HG02642 (cell line): ENCODE results near the gene GLB1L2.

Experiments used
- ATAC-seq: cut with Tn5 transposase; IDR thresholded peaks from one replicate; pipeline ENCODE4 v1.9.1; 2021; ENCODE audit warnings: mild to moderate bottlenecking; ENCODE audit not compliant: unreplicated experiment, poor library complexity

Gene GLB1L2

DNA sequence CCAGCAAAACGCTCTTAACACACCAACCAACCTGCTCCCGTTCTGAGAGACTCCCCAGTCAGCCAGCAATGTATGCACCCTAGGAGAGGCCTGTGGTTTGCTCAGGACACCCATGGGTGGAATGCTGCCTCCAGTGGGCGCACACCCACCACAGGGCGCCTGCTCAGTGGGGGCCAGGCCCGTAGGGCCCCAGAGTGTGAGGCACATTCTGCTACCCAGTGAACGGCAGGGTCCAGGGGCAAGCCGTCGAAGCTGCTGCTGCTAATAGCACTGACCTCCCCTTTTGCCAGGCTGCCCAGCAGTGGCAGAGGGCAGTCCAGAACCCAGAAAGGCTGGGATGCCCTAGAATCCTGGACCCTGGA lies 67.5 kb downstream of the GLB1L2 start:
- ATAC-seq: no peak

DNA sequence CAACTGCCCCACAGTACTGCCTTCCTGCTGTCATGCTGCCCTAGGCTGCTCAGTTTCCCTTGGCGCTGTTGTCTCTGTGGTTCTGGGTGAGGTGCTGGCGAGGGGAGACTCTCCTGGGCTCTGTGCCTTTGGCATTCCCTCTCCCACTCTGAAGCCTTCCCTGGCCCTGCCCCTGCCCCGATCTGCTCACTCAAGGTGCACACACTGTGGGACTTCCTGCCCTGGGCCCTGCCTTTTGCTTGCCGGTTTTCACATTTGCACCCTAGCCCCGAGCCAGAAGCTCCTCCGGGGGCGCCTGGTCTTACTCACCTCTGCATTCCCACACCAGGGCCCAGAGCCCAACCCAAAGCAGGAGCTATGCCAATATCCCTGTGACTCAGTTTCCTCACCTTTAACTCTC lies 68.2 kb downstream of the GLB1L2 start:
- ATAC-seq: no peak

DNA sequence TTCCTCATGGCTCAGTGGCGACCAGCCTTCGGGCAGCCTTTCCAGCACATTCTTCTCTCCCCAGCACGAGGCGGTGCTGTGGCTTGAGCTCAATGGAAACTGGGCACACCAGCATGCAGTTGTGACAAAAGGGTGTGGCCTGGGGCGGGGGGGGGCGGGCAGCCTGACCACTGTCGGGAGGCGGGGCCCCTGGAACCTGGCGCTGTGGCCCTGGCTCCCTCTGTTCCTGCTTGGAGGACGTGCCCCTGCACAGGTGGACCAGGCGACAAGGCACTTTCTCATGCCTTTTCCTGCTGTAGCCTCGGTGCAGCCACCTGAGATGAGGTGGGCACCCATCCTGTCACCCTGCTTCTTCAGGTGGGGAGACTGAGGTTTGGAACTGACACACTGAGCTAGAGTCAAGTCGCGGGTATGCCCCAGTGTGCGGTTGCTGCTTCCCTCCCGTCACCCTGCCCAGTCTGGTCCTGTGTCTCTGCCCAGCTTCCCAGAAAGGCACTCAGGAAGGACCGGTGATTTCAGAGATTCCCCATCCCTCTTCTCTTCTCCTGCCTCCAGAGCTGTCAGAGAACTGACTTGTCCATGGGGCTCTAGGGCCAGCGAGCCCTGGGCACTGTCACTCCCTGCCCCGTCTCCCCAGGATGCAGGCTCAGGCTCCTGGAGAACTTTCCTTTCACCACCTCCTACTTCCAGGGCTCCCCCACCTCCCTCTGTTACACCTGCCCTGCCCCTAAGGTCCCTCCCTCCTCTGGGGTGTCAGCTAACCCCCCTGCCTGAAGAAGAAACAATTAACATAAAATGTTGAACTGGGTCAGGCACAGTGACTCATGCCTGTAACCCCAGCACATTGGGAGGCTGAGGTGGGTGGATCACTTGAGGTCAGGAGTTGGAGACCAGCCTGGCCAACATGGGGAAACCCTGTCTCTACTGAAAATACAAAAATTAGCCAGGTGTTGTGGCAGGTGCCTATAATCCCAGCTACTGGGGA lies 70.3 kb downstream of the GLB1L2 start:
- ATAC-seq: no peak

DNA sequence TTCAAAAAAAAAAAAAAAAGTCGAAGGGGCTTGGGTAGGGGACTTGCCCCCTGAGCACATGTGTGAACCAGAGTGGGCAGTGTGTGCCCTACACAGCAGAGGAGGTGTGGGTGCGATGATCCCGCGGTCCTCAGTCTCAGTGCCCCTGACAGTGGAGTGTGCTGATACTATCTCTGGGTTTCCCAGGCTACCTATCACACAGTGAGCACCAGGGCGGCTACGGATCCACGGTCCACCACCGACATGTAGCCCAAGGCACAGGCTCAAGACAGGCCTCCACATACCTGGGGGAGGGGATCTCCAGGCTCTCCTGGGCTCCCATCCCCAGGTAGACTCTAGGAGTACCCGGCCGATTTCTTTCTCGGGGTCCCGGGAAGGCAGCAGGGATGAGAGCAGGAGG lies 71.1 kb downstream of the GLB1L2 start:
- ATAC-seq: no peak

DNA sequence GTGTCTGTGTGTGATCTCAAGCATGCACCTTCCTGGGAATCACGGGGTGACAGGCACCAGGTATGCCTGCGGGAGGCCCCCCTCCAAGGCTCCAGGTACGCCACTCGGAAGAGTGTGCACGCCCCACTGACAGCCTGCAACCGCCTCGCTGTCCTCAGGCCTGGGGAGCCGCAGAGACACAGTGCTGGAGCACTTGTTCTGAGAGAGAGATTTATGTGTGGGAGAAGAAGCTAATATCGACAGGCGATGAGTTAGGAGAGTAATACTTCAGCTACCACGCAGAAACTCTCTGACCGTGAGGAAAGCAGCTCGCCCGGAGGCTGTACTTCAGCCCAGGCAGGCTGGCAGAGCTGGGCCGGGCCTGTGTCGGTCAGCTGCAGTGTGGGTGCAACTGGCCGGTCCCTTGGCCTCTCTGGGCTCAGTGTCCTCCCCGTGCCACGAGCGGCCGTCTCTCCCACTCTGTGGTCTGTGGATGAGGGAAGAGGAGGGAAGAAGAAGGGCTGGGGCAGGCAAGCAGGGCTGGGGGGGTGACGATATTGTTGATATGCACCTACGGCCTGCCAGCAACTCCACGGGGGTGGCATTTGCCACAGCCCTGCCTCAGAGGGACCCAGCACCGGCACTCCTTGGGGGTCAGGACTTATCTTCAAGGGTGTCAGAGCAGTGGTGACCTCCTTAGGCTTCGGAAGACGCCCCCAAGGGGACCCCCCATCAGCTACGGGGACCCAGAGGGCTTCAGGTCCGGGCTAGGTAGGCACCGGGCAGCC lies 73.0 kb downstream of the GLB1L2 start:
- no peak for ATAC-seq

DNA sequence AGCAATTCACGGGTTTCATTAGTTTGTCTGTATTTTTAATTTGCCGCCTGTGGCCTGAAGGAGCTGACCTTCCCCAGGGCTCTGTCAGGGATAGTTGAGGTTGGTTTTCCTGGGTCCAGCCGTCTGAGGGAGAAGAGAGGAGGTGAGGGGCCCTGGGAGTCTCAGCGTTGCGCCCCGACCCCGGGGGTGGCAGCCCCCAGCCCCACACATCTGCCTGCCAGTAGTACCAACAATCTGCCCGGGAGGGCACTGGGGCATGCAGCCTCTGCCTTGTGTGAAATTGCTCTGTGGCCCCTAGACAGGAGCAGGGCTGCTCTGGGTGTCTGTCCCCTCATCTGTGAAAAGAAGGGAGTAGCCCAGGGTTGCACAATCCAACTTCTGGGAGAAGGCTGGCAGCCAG lies 73.6 kb downstream of the GLB1L2 start:
- no peak for ATAC-seq

DNA sequence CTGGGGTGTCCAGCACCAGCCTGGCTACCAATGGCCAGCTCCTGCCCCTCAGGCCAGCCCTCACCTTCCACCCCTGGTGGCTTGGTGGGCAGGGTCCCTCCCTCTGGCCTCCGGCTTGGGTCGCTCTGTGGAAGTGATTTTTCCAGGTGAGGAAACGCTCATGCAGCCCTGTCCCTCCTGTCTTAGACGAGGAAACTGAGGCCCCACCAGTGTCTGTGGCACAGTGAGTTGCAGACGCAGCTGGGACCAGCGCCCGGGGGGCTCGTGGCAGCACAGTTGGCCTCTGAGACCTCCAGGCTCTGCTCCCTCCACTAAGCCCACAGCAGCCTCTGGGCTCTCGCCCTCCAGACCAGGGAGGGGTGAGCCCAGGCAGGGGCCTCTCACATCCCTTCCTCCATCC lies 74.1 kb downstream of the GLB1L2 start:
- no peak for ATAC-seq

DNA sequence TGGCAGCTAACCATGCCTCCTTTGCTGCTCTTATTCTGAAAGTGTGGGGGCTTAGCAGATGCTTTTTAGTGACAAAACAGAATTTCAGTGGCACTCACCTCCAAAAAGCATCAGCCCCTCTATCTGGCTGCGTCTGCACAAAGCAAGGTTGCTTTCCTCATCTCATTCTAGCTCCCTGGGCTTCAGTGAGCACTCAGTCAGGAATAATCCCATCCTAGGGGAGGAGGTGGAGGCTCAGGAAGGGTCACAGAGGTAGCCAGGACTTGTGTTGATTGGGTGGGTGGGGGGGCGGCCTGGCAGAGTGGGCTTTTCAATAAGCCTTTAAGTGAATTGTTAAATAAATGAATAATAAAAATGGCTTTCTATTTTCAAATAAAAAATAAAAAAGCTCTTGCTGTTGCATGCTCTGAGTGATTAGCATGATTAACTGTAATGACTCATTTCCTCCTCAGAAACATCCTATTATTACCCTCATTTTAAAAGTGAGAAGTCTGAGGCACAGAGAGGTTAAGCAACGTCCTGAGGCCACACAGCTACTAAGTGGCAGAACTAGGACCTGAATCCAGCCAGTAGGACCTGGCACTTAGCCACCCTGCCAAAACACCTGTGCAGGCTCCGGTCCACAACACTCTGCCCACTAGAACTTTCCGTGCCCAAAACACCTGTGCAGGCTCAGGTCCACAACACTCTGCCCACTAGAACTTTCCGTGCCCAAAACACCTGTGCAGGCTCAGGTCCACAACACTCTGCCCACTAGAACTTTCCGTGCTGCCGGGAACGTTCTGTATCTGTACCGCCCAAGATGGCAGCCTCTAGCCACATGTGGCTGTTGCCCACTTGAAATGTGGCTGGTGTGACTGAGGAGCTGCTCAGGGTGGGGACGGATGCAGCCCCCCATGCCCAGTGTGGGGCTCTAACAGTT lies 74.7 kb downstream of the GLB1L2 start:
- ATAC-seq: no peak

DNA sequence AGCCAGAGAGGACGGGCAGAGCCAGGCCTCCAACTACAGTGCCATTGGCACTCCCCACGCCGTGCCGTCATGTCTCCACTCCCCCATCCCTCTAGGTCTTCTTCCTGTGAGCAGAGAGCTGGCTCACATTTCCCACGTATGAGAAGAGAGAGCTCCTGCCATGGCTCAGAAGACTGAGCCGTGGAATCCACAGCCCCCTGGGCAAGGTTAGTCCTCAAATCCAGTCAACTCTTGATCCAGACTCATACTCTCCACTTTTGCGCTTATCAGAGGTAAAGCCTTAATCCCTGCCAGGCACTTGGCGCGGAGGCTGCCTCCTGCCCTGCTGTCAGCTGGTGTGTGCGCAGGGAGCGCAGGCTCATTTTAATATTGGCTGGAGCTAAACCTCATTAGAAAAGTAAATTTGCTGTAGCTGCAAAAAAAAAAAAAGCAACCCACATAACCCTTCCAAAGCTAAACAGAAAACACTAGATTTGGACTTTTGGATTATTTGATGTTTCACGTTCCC lies 75.6 kb downstream of the GLB1L2 start:
- no peak for ATAC-seq

DNA sequence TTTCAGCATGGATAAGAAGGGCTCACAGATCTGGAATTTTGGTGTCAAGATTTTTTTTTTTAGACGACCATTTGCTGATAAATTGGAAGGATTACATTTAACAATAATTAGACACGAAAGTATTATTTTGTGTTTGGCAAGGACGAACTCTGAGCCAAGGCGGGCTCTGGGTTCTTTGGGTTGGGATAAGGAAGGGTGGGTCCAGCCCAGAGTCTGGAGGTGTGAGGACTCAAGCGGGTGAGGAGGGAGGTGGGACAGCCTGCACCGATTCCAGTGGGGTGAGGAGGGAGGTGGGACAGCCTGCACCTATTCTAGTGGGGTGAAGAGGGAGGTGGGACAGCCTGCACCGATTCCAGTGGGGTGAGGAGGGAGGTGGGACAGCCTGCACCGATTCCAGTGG lies 76.1 kb downstream of the GLB1L2 start:
- ATAC-seq: no peak

DNA sequence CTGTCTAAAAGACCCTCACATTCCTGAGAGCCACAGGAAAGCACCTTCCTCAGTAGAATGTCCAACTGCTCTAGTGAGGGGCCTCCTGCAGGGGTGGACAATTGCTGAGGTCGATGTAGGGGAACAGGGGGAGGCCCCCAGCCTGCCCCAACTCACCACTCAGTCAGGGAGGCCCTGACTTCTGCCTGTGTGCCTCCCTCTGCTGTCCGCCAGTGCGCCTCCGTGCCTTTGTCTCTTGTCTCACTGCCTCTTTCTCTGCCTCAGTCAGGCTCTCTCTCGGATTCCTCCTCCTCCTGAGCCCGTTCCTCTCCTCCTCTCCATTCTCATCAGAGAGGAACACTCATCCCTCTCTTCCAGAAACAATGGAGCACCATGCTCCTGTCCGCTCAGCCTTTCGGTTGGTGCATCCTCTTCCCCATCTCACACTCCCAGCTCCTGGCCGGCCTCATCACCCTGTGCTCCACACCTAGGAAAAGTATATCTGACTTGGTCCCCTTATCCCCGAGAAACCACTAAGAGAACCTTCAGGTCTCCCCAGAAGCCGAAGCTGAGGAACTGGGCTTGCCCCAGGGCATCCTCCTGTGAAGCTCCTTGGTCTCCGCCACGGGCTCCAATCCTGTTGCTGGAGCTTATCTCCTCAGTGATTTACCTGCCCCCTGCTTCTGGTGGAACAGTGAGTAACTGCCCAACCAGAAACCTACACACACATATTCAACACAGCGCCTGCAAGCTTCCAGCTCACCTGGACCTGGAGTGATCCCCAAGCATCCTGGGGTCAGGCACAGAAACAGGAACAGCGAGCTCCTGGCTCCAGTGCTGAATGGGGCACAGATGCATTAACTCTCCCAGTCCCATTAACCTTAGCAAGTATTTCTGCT lies 78.0 kb downstream of the GLB1L2 start:
- ATAC-seq: no peak

DNA sequence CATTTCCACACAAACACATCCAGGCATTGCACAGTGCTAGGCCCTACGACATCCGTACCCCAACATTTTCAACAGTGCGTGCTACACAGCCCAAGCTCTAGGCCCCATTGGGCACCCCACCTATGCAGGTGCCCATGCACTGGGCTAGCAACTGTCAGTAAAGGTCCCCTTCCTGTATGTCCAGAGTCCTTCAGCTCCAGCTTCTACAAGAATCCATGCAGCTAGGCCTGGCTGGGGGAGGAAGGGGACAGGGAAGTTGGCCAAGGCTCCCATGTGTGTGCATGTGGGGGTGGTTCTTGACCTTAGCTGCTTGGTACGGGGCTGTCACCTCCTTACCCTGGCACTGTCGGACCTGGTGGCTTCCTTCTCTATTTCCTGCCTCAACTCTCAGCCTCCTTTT lies 79.0 kb downstream of the GLB1L2 start:
- ATAC-seq: no peak

DNA sequence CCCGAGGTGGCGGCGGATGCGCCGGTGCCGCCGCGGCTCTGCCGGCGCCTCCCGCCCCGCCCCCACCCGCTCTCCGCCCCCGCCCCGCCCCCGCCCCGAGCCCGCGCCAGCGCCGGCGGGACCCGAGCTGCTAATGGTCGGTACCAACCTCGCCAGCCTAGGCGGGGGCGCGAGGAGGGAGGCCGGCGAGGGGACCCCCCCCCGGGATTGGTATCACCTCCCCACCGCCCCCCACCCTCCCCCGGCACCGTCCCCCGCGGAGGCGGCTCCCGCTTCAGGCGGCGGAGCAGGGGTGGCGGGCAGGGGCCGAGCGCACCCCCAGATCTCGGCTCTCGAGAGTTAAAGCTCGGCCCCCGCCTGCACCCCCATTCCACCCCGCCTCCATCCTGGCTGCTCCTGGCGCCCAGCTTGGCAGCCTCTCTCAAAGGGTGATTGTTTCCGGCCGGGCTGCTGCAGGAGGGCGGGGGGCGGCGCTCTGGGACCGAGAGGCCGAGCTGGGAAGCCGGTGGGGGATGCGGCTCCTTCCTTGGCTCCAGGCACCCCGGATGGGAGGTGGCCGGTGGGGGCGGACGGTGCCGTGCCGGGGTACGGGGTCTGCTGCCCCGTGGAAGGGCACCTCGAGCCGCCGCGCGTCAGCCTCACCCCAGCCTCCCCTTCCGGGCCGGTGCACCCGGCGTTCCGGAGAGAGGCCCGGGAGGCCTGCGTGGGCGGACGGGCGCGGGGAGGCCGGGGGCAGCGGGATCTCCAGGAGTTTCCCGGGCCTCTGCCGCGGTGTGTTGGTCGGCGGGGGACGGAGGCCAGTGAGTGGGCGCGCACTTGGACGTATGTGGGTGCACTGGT lies 80.6 kb downstream of the GLB1L2 start, which contains the start of gene B3GAT1:
Gene B3GAT1, minus strand, starts transcription at position 40 of the 840 bp plus-strand sequence. CDS start 24,583 bp downstream, outside the sequence.
- no peak for ATAC-seq

DNA sequence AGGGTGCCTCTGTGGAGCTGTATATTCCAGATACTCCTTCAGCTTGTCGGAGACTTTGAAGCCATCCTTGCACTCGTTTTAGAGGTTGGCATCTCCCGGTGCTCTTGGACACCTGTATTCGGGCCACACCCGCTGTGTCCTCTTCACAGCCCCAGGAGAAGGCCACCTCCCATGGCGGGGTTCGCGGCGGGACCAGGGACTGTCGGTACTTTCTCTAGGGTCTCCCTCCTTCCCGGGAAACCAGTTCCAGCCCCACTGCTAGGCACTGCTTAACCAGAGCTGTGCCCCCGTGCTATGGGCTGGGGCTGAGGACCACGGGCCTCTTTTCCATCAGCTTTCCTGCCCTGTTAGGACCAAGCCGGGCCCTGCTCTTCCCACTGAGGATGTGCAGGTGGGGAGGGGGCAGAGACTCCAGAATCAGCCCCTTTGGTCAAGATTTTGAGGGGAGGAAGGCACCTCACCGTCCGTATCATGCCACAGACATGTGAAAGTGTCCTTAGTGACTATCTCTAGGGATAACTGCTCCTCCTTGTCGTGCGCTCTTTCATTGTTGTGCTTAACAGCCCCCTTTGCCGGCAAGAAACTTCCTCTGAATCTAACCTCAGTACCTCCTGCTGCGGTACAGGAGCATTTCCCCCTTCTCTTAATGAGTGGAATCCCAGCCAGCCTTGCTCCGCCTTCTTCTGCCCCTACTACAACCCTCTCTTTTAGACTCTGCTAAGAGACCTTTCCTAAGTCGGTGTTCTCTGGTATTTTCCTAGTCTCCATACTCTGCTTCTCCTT lies 81.4 kb downstream of the GLB1L2 start:
- ATAC-seq: no peak

DNA sequence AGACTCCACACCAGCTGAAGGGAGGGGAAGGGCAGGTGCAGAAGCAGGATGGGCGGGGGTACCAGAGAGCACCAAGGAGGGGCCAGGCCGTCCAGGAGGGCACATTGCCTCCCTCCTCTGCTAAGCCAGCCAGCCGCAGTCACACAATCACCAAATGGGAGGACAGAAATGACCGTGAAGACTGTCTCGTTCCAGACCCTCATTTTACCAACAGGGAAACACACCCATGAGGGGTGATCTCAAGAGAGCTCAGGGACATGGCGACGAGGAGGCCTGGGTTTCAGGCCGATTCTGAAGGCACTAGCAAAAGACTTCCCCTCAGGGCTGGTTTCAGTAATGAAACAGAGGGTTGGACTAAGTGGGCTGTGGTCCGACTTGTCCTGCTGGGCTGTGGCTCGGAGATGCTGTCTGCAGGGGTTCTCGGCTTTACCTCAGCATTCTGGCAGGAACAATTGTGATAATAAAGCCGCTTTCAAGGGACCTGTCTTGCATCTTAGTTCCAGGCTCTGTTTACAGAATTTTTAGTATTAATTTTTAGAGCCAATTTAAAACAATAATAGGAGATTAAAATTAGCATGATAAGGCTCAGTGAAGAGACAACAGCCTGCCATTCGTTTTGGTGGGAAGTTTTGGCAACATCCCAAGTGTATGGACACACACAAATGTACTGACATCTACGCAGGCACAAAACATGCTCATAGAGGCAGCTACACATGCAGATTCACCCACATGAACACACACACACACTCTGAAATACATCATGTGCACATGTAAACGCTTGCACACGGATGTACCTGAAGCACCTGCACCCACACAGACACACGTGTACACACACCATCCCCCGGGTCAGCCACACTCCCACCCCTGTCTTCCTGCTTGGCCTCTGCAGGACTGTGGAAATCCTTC lies 82.3 kb downstream of the GLB1L2 start:
- ATAC-seq: no peak
